ENCODE data around the gene RNF5. TPM values are rescaled to one million over a fixed set of nuclear protein-coding genes. Genes with fewer than 3 reads are reported as not detected.
A peak's percentile ranks its signal among the peaks of the same experiment; 100 is the strongest.

The RNF5 gene
- total and polyA plus RNA-seq, 4 donors = 45.2 to 94.4 (median 61.5) TPM

DNA sequence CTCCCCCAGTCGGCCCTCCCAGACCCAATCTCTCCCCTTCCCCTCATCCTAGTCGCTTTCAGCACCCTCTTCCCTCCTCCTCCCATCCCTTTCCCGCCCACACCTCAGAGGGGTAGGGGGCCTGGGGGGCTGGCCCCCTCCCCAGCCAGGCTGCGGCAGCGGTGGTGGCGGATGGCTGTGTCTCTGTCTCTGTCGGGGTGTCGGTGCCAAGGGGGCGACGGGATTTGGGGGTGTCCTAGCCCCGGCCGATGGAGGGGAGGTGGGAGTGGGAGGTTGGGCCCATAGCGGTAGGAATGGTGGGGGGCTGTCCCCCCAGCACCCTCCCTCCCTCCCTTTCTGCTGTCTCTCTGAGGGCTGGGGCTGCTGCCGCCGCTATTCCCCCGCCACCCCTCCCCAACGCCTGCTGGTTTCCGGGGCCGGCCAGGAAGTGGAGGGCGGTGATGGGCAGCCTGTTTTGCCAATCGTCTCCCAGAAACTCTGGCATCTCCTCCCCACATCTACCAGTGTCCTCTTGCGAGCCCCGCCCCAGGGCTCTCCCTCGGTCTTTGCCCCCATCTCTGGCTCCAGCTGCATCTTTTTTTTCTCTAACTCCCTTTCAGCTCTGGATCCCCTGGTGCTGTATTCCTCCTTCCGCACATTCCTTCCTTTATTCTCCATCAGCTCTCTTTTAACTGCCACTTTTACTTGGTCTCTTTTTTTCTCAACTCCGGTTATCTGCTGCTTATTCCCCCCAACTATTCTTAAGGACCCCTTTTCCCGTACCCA is 2.3 kb upstream of the RNF5 start, which contains the start of gene AGPAT1:
TSS of gene AGPAT1 (minus strand) at position 374 of the 765 bp plus-strand sequence. CDS start 4,588 bp downstream, outside the sequence.
- peak within 1 kb of the TSS; percentile 79 to 84 for H3K9ac ChIP-seq (ENCODE audit: insufficient read depth in 1 of 2, low read length in 2 of 2)

DNA sequence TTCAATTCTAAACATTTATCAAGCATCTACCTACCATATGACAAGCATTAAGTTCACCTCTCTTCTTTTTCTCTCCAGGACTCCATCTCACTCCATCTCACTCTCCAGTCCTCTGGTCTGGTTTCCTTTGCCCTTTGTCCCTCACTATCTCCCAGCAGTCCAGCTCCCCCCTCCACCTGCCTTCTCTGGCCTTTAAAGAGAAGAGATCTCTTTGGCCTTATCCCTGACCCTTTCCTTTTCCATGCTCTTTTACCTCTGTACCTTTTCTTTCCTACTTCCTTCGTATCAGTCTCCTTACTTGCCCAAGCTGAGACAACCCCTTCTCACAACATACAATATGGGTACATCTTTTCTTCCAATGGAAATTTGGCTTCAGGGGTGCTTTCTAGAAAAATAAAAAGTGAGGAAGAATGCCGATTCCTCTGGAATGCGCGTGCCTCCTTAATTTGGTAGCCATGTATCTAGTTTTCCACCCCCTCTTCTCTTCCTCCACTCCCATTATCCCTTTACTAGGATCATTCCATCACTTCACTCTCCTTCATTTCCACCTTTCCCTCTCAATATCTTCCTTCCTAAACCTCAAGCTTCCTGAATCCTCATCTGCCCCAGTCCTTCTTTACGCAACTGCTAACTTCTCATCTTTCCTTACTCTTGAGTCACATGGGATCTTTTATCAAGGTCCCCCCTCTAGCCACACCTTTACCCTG is 1.6 kb upstream of the RNF5 start:
- peak overlapping the region; percentile 74 to 76 for H3K9ac ChIP-seq (ENCODE audit: insufficient read depth in 1 of 2, low read length in 2 of 2)
- ATAC-seq (ENCODE audit: insufficient read depth, low FRiP score) (no peak), DNase-seq (no peak)
- peaks cover 0 to 10% (median 6%) of the 10 kb centered on the region in 4 donors for H3K36me3 ChIP-seq (ENCODE audit: control insufficient read depth in 4 of 4, insufficient read depth in 4 of 4, low read length in 4 of 4)
- TF ChIP-seq, protein P1, sequence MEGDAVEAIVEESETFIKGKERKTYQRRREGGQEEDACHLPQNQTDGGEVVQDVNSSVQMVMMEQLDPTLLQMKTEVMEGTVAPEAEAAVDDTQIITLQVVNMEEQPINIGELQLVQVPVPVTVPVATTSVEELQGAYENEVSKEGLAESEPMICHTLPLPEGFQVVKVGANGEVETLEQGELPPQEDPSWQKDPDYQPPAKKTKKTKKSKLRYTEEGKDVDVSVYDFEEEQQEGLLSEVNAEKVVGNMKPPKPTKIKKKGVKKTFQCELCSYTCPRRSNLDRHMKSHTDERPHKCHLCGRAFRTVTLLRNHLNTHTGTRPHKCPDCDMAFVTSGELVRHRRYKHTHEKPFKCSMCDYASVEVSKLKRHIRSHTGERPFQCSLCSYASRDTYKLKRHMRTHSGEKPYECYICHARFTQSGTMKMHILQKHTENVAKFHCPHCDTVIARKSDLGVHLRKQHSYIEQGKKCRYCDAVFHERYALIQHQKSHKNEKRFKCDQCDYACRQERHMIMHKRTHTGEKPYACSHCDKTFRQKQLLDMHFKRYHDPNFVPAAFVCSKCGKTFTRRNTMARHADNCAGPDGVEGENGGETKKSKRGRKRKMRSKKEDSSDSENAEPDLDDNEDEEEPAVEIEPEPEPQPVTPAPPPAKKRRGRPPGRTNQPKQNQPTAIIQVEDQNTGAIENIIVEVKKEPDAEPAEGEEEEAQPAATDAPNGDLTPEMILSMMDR (IDR thresholded peaks at IDR 0.05; ENCODE audit: control extremely low read depth, extremely low read depth) = no peak
- H3K27ac ChIP-seq (ENCODE audit: low read depth in 1 of 2, low read length in 1 of 2) = peak overlapping the region; percentile 88 to 95
- H3K4me1 ChIP-seq (ENCODE audit: control insufficient read depth in 5 of 5, insufficient read depth in 5 of 5, low read length in 5 of 5) = peaks cover 7 to 48% (median 25%) of the 10 kb centered on the region in 5 donors
- H3K4me3 ChIP-seq = no peak overlapping the region
- no peaks in the 10 kb centered on the region for H3K27me3 ChIP-seq (ENCODE audit: control insufficient read depth in 3 of 3, insufficient read depth in 3 of 3, low read length in 2 of 3)
- WGBS, 2 donors = 17 to 27% methylated on average over 5 of the region's 5 CpGs
- no peaks in the 10 kb centered on the region for H3K9me3 ChIP-seq (ENCODE audit: control insufficient read depth in 4 of 4, insufficient read depth in 3 of 4, low read length in 3 of 4)

More for the DNA sequence above, 2.3 kb upstream of the RNF5 start, which contains the start of gene AGPAT1:
- Histone ChIP-seq H3K27ac (ENCODE audit: low read depth in 1 of 2, low read length in 1 of 2) (peak within 1 kb of the TSS; percentile 88 to 95), H3K36me3 (ENCODE audit: control insufficient read depth in 4 of 4, insufficient read depth in 4 of 4, low read length in 4 of 4) (peaks cover 0 to 11% (median 6%) of the 10 kb centered on the region in 4 donors), H3K9me3 (ENCODE audit: control insufficient read depth in 4 of 4, insufficient read depth in 3 of 4, low read length in 3 of 4) (no peaks in the 10 kb centered on the region), H3K4me3 (peak within 1 kb of the TSS; percentile 63), H3K4me1 (ENCODE audit: control insufficient read depth in 5 of 5, insufficient read depth in 5 of 5, low read length in 5 of 5) (peaks cover 4 to 48% (median 25%) of the 10 kb centered on the region in 5 donors), H3K27me3 (ENCODE audit: control insufficient read depth in 3 of 3, insufficient read depth in 3 of 3, low read length in 2 of 3) (no peaks in the 10 kb centered on the region)
- TF ChIP-seq, protein P1 (IDR thresholded peaks at IDR 0.05; ENCODE audit: control extremely low read depth, extremely low read depth) = no peak
- WGBS, 2 donors = 1% methylated on average over 22 to 27 of the region's 27 CpGs
- peak; percentile 98 to 99 (median 98) for DNase-seq
- peak; percentile 71 for ATAC-seq (ENCODE audit: insufficient read depth, low FRiP score)

DNA sequence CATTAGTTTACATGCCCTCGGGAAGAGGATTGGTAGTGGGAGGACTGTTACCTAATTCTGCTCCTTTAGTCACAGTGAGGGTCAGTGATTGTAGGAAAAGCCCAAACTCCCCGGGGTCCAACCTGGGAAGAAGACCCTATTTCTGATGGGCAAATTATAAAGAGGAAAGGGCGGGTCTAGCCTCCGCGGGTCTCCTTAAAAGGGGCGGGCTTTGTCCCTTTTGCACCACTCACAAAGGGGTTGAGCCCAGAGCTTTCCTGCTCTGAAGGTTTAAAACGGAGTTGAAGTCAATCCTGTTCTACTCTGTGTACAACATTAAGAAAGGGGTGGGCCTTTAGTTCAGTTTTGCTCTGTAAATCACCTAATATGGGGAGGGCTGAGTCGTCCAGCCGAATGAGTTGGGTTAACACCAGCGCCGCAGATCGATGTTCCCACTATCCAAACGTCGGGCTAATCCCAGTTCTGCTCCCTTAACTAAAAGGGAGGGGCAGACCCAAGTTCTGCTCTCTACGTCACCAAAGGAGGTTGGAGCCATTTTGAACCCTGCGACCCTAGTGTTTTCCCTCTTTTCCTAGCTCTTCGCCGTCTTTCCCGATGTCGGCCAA is 920 bp upstream of the RNF5 start:
- 0% methylated on average over 19 to 20 of the region's 20 CpGs for WGBS, 2 donors
- peaks cover 11 to 48% (median 25%) of the 10 kb centered on the region in 5 donors for H3K4me1 ChIP-seq (ENCODE audit: control insufficient read depth in 5 of 5, insufficient read depth in 5 of 5, low read length in 5 of 5)

More for the DNA sequence above, 920 bp upstream of the RNF5 start:
- peak overlapping the region; percentile 88 to 95 for H3K27ac ChIP-seq (ENCODE audit: low read depth in 1 of 2, low read length in 1 of 2)
- H3K27me3 ChIP-seq (ENCODE audit: control insufficient read depth in 3 of 3, insufficient read depth in 3 of 3, low read length in 2 of 3) = no peaks in the 10 kb centered on the region
- peak overlapping the region; percentile 74 to 76 for H3K9ac ChIP-seq (ENCODE audit: insufficient read depth in 1 of 2, low read length in 2 of 2)
- no peak for ATAC-seq (ENCODE audit: insufficient read depth, low FRiP score)
- no peak for DNase-seq
- peaks cover 0 to 12% (median 9%) of the 10 kb centered on the region in 4 donors for H3K36me3 ChIP-seq (ENCODE audit: control insufficient read depth in 4 of 4, insufficient read depth in 4 of 4, low read length in 4 of 4)
- H3K4me3 ChIP-seq = peak overlapping the region; percentile 15
- no peaks in the 10 kb centered on the region for H3K9me3 ChIP-seq (ENCODE audit: control insufficient read depth in 4 of 4, insufficient read depth in 3 of 4, low read length in 3 of 4)
- TF ChIP-seq, protein P1 (IDR thresholded peaks at IDR 0.05; ENCODE audit: control extremely low read depth, extremely low read depth) = no peak
